NCI-H2171 treated with DMSO at 0.1 percent for 48 hours (cell line): ENCODE measurements around the gene H1-8.
A peak's percentile ranks its signal among the peaks of the same experiment; 100 is the strongest.

Source experiments
- DNase-seq: peaks from one replicate; lab custom pipeline; 2025; lab: John Stamatoyannopoulos, UW

H1-8 gene

GRCh38 chr3:129556358-129556695 lies 13.4 kb downstream of the H1-8 start:
- no peak for DNase-seq

DNA sequence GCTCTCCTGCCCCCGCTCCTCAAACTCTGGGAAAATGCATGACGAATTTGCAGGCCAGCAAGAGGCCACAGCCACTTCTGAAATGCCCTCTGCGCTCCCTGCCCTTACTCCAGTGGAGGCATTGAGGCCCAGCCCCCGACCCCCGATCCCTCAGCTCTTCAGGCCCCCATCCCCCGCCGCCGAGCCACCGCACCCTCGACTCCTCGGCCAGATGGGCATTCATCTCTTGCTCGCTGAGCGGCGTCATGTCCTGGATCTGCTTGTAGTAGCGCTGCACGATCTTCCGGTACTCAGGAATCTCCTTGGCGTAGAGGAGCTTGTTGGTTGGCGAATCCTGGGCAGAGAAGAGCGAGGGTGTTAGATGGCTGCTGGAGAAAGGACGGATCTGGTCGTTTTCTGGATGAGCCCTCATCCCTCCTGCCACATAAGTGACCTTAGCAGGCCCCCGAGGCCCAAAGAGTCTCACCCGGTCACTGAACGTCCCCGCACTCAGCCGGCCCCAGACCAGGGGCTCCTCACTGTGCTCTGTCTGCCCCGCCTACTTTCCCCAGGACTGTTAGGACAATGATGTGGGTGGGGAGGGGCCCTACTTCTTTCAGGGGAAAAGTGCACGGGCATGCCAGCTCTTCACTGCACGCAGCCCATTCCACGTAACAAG lies 14.0 kb downstream of the H1-8 start:
- DNase-seq = no peak

DNA sequence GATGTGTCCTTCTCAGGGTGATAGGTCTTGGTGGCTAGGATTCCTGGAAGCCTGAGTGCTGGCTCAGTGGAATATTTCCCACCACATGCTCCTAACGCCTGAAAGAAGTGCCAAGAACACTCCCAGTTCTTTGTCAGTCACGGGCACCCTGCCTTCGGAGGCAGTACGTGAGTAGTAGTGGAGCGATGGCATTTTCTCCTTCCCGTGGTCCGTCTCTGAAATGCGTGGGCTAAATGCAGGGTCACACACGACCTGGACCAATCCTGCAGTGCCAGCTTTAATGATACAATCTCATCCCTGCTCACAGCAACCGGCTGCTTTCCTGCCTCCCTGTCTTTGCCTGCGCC lies 14.5 kb downstream of the H1-8 start:
- DNase-seq = no peak

- no peak for DNase-seq
Observed at GRCh38 chr3:129558081-129558771, 15.3 kb downstream of the H1-8 start.

- DNase-seq = no peak
Observed at GRCh38 chr3:129558772-129559564, 16.0 kb downstream of the H1-8 start.

DNA sequence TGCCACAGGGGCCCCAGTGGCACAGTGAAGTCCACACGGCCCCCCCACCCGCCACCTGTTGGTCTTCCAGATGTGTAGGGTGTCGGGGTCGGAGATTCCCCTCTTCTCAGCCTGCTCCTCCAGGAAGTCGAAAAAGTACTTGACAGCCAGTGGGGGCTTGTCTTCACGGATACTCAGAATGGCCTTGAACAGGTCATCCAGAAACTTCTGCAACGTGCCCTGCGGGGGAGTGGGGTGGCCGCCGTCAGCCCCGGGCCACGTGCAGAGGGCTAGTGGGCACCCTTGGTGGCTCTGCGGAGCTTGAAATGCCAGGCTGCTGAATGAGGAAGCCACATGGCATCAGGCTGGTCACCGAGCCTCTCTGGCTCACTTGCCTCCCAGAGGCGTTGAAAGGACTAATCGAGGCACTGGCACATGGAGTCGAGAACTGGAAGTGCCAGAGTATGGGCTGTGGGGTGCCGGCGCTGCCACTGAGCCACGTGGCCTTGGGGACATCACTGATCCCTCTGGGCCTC lies 16.6 kb downstream of the H1-8 start:
- DNase-seq = no peak

GRCh38 chr3:129560269-129560787 lies 17.4 kb downstream of the H1-8 start:
- DNase-seq = peak; percentile 12

DNA sequence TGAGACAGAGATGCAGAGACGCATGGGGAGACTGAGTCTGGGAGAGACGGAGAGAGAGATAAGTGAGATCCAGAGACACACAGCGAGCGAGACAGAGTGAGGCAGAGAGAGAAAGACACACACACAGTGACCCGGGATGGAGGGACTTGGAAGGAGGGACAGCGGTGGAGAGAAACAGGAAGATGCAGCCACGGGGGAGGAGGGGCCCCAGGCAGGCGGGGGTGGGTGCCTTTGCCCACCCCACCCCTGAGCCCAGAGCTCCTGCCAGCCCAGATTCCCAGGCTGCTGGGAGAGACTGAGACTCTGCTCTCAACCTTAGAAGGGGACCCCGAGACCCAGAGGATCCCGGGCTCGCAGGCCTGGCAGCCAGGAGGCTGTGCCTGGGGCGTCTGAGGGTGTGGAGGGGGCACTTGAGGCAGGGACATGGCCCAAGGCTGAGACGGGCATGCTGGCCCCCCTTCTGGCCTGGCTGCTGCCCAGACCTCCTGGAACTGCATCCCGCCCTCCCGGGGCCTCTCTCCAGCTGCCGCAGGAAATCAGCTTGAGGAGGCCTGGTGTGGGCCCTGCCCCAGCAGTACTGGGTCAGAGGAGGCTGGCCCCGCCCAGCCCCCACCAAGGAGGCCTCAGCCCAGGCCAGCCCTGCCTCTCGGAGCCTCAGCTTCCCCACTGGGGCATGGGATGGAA lies 18.1 kb downstream of the H1-8 start:
- peak; percentile 6 for DNase-seq

GRCh38 chr3:129561619-129562248 lies 18.8 kb downstream of the H1-8 start:
- DNase-seq = no peak

DNA sequence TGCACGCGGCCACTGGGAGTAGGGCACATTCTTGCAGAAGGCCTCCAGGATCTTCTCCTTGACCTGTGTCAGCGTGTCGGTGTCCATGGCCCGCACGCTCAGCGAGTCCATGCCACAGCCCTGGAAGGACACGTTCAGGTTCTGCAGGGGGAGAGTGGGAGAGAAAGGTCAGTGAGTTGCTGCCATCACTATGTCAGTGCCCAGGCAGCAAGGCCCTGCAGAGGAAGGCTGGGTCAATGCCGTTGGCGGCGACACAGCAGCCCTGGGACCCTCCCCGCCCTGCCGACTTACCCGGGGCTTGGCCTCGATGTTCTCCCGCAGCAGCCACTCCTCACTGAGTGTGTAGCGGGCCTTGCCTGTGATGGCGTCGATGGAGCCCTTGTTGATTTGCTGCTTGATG lies 19.8 kb downstream of the H1-8 start:
- no peak for DNase-seq

DNA sequence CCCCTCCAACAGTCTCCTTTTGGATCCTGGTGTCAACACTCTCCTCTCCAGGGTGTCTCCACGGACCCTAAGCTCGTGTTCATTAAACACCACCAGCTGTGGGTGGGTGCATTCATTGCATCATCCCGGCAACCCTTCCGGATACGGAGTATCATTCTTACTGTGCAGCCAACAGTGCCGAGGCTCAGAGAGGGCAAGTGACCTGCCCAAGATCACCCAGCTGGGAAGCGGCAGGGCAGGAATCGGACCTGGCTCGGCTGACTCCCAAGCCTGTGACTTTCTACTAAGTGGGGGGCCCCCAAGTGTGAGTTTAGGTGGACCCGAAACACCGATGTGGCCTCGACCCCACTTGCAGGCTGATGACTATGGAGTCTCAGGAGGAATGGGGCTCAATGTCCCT lies 20.4 kb downstream of the H1-8 start:
- DNase-seq = no peak

- DNase-seq = no peak
Observed at GRCh38 chr3:129563850-129564535, 21.0 kb downstream of the H1-8 start.

DNA sequence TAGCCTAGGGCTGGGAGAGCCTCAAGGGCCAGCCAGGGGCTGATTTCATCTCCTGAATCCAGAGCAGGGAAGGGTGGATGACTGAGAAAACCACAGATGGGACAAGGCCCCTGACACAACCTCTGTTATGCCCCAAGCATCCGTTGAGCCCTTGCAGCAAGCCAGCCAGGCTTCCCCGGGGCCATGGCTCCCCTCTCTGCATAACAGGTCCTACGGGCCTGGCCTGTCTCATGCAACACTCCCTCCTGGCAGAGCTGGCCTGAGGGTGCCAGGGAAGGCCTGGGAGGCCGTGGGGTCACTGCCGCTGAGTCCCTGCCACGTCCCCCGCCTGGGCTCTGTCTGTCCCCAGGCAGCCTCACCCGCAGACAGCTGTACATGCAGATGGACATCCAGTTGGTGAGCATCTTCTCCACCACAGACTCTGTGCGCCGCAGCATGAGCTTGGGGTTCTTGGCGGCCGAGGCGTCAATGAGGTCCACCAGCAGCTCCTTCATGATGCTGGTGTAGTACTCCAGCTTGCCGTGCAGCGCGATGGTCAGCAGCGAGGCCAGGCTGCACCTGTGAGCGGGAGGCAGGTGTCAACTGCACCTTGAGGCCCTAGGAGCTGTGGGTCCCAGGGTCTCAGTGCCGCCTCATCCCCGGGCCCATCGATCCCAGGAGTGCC lies 22.1 kb downstream of the H1-8 start:
- no peak for DNase-seq

GRCh38 chr3:129565902-129566301 lies 22.9 kb downstream of the H1-8 start:
- DNase-seq = no peak

- DNase-seq = no peak
Observed at GRCh38 chr3:129567176-129567705, 24.3 kb downstream of the H1-8 start.

GRCh38 chr3:129567939-129568338 lies 25.0 kb downstream of the H1-8 start:
- DNase-seq = no peak

- no peak for DNase-seq
Observed at GRCh38 chr3:129569856-129570255, 26.9 kb downstream of the H1-8 start.

DNA sequence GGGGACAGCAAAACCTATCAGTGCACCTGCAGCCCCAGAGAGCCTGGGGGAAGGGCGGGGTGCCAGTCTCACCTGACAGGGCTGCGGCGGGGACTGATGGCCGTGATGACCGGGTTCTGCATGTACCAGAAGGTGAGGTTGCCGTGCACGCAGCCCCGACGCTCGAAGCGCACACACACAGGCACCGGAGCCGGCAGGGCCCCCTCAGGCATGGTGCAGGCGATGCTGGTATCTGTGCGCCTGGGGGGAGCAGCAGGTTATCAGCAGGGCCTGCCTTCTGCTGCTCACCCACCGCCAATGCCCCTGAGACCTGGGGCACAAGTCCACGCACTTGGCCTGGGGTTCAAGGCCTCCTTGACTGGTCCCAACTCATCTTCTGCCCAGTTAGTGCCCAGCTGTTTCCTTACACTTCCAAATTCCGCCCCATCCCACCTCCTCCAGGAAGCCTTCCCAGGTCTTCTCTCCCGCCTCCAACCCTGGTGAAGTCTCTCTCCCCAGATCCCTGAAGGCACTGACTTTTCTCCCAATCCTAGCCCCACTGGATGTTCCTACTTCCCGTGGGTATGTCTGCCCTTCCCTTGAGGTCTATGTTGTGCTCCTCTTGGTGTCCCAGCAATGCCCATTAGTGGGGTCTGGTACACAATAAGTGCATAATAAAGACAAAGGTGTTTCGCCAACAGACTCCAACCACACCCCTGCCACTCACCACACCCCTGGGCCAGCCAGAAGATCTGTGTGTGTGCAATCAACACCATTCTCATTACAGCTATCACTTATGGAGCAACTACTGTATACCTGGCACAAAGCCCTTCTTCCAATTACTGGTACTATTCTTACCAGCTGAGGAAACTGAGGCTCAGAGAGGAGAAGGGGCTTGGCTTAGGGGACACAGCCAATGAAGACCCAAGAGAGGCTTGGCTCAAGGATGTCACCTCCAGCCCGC lies 28.9 kb downstream of the H1-8 start:
- no peak for DNase-seq

DNA sequence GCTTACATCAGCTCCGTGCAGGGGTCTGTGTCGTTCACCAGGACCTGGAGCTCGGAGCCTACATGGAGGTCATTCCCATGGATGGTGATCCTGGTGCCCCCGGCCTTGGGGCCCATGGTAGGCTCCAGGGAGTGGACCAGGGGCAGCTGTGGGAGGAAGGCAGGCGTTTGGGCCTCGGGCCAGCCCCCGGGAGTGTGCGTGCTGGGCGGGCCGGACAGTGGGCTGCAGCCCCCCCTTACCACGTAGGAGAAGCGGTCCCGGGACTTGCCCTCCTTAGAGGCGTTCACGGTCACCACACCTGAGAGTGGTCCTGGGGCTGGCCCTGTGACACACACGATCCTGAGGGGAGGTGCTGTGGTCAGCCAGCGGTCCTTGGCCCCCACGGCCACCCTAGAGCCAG lies 29.6 kb downstream of the H1-8 start:
- no peak for DNase-seq
